GM12873 (cell line): ENCODE data around the gene SLC8B1.

Experiments
- TF ChIP-seq, protein P1 (sequence below): IDR thresholded peaks from 2 replicates; pipeline ENCODE4 v1.5.1; 2012; ENCODE audit warnings: low read depth, mild to moderate bottlenecking, moderate library complexity, low read length, control low read depth; ENCODE audit not compliant: insufficient read depth; ENCODE audit errors: missing control alignments

SLC8B1 gene

GRCh38 chr12:113291586-113291985 lies 43.3 kb downstream of the SLC8B1 start:
- TF ChIP-seq, protein P1, sequence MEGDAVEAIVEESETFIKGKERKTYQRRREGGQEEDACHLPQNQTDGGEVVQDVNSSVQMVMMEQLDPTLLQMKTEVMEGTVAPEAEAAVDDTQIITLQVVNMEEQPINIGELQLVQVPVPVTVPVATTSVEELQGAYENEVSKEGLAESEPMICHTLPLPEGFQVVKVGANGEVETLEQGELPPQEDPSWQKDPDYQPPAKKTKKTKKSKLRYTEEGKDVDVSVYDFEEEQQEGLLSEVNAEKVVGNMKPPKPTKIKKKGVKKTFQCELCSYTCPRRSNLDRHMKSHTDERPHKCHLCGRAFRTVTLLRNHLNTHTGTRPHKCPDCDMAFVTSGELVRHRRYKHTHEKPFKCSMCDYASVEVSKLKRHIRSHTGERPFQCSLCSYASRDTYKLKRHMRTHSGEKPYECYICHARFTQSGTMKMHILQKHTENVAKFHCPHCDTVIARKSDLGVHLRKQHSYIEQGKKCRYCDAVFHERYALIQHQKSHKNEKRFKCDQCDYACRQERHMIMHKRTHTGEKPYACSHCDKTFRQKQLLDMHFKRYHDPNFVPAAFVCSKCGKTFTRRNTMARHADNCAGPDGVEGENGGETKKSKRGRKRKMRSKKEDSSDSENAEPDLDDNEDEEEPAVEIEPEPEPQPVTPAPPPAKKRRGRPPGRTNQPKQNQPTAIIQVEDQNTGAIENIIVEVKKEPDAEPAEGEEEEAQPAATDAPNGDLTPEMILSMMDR, result no peak

- TF ChIP-seq, protein P1, result no peak
Observed at GRCh38 chr12:113290506-113290905, 44.4 kb downstream of the SLC8B1 start.

GRCh38 chr12:113289361-113289760 lies 45.5 kb downstream of the SLC8B1 start:
- TF ChIP-seq, protein P1, result no peak

GRCh38 chr12:113287899-113288282 lies 47.0 kb downstream of the SLC8B1 start:
- TF ChIP-seq, protein P1, result no peak

DNA sequence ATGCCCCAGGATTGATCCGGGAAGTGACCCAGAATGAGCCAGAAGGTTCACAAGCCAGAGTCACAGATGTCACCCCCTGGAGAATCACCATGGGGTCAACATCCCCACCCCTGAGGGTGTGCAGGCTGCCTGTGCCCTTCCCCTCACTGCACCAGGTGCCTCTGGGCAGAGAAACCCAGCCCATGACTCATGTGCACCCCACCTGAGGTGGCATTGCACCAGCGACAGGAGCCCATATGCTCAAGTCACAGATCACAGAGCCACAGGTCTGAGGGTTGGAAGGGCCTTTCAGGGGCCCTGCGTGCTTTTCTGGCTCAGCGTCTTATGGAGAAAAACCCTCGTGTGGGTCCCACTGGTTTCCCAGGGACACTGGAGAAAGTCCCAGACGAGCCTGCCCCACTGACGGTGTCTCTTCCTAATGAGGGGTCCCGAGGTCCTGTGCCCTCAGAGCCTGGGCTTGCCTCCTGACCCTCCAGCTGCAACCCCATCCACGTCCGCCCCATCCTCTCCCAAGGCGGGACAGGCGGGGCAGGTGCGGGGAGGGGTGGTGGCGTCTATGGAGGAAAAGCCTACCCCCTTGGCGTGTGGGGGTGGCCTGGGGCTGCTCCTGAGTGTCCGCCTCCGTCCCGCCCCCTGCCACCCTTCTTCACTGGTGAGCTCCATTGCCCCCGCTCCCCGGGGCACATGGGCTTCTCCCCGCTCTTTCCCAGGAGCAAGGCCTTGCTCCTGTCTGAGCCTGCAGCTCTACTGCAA lies 47.6 kb downstream of the SLC8B1 start:
- TF ChIP-seq, protein P1, result no peak

- TF ChIP-seq, protein P1, result no peak
Observed at GRCh38 chr12:113286712-113287111, 48.2 kb downstream of the SLC8B1 start.

DNA sequence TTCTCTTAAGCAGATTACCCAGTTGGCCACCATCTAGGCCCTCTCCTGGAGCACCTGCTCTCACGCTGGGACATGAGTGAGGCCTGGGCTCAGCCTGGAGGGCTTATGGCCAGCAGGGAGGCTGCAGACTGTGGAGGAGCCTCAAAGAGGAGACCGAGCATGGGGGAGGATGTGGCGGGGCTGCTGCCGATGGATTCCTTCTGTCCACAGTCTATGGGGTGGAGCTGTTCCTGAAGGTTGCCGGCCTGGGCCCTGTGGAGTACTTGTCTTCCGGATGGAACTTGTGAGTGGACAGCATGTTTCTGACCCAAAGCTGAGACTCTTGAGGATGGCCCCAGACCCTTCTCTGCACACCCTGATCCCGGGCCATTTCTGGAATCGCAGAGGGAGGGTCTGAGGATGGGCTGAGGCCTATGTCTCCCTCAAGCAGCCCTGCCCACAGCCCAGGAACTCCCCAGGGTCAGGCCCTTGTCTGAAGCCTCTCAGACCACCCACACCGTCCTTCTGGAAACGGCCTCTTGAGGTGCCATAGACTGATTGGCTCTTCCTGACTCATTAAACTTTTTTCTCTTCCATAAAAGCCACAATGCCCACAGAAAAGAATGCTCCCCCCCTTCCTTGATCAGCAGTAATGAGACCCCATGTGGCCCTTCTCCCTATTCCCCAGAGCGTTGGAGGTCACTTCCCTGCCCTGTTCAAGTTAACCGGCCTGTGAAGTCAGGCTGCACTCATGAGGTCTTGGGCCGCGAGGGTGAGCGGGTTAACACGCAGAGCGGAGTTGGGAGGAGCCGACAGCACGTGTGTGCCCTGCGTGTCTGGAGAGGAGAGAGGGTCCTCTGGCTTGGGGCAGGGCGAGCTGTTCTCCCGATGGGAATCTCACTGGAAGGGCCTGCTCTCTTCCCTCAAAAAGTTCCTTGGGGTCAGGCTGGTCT lies 49.0 kb downstream of the SLC8B1 start:
- TF ChIP-seq, protein P1, result no peak
